Effector memory CD4-positive, alpha-beta T cell (primary cell): ENCODE measurements around the gene MUC4.
"Not testable (repeated sequence)": the region's sequence is repeated elsewhere in the genome, so short reads cannot be mapped to it uniquely, and the experiment has no call there.

Experiments
- DNase-seq, 3 donors: peaks; one replicate each; pipeline ENCODE4 v3.0.0-alpha.2; 2020
- H3K27ac ChIP-seq: 2 replicates; pipeline ENCODE4 v1.7.0; 2013; ENCODE audit warnings: mild to moderate bottlenecking, low read length, moderate library complexity; ENCODE audit not compliant: insufficient read depth, poor library complexity, severe bottlenecking
- H3K27me3 ChIP-seq: replicated peaks from 2 replicates; pipeline ENCODE4 v1.7.0; 2013; ENCODE audit warnings: mild to moderate bottlenecking, low read length; ENCODE audit not compliant: insufficient read depth, control insufficient read depth, poor library complexity, severe bottlenecking
- H3K36me3 ChIP-seq: 2 replicates; pipeline ENCODE4 v1.7.0; 2013; ENCODE audit warnings: mild to moderate bottlenecking, low read length, moderate library complexity; ENCODE audit not compliant: control insufficient read depth, insufficient read depth
- H3K4me1 ChIP-seq: 2 replicates; pipeline ENCODE4 v1.7.0; 2013; ENCODE audit warnings: low read length, mild to moderate bottlenecking; ENCODE audit not compliant: control insufficient read depth, insufficient read depth, poor library complexity, severe bottlenecking
- H3K4me3 ChIP-seq: 2 replicates; pipeline ENCODE4 v1.7.0; 2013; ENCODE audit warnings: low read length, low read depth, mild to moderate bottlenecking; ENCODE audit not compliant: insufficient read depth, poor library complexity, severe bottlenecking
- H3K9me3 ChIP-seq: 2 replicates; pipeline ENCODE4 v1.7.0; 2013; ENCODE audit warnings: mild to moderate bottlenecking, low read length, moderate library complexity; ENCODE audit not compliant: control insufficient read depth

Gene MUC4

GRCh38 chr3:195802795-195803194 lies 8.9 kb downstream of the MUC4 start:
- Histone ChIP-seq H3K27me3 (no peaks in the 10 kb centered on the region), H3K4me1 (peaks cover 10% of the 10 kb centered on the region), H3K9me3 (no peaks in the 10 kb centered on the region), H3K36me3 (no peaks in the 10 kb centered on the region), H3K27ac (no peak overlapping the region), H3K4me3 (no peak overlapping the region)
- no peak for DNase-seq

GRCh38 chr3:195802261-195802701 lies 9.4 kb downstream of the MUC4 start:
- peaks cover 10% of the 10 kb centered on the region for H3K4me1 ChIP-seq
- H3K4me3 ChIP-seq = no peak overlapping the region
- H3K27me3 ChIP-seq = no peaks in the 10 kb centered on the region
- no peaks in the 10 kb centered on the region for H3K36me3 ChIP-seq
- DNase-seq = no peak
- H3K27ac ChIP-seq = no peak overlapping the region
- H3K9me3 ChIP-seq = no peaks in the 10 kb centered on the region

- H3K4me3 ChIP-seq = no peak overlapping the region
- H3K27ac ChIP-seq = no peak overlapping the region
Measured at GRCh38 chr3:195801251-195802183, 10.2 kb downstream of the MUC4 start.

GRCh38 chr3:195800240-195800639 lies 11.5 kb downstream of the MUC4 start:
- Histone ChIP-seq H3K4me1 (peaks cover 10% of the 10 kb centered on the region), H3K27ac (no peak overlapping the region), H3K27me3 (no peaks in the 10 kb centered on the region), H3K4me3 (no peak overlapping the region), H3K36me3 (no peaks in the 10 kb centered on the region), H3K9me3 (no peaks in the 10 kb centered on the region)
- no peak for DNase-seq

More at GRCh38 chr3:195801251-195802183, 10.2 kb downstream of the MUC4 start:
- Histone ChIP-seq H3K4me1 (peaks cover 10% of the 10 kb centered on the region), H3K27me3 (no peaks in the 10 kb centered on the region), H3K36me3 (no peaks in the 10 kb centered on the region), H3K9me3 (no peaks in the 10 kb centered on the region)
- DNase-seq = no peak

- no peak for DNase-seq
- Histone ChIP-seq H3K4me1 (no peaks in the 10 kb centered on the region), H3K9me3 (no peaks in the 10 kb centered on the region), H3K36me3 (no peaks in the 10 kb centered on the region), H3K27ac (no peak overlapping the region), H3K4me3 (no peak overlapping the region), H3K27me3 (no peaks in the 10 kb centered on the region)
Measured at GRCh38 chr3:195796795-195797194, 14.9 kb downstream of the MUC4 start.

- Histone ChIP-seq H3K27ac (no peak overlapping the region), H3K4me1 (no peaks in the 10 kb centered on the region), H3K4me3 (no peak overlapping the region), H3K27me3 (no peaks in the 10 kb centered on the region), H3K9me3 (no peaks in the 10 kb centered on the region), H3K36me3 (no peaks in the 10 kb centered on the region)
- no peak for DNase-seq
Measured at GRCh38 chr3:195794708-195795107, 17.0 kb downstream of the MUC4 start.

- not testable (repeated sequence) for H3K36me3 ChIP-seq, H3K27ac ChIP-seq, H3K27me3 ChIP-seq, H3K4me3 ChIP-seq, DNase-seq, H3K9me3 ChIP-seq, H3K4me1 ChIP-seq
Measured at GRCh38 chr3:195792621-195793020, 19.1 kb downstream of the MUC4 start.

GRCh38 chr3:195790901-195791300 lies 20.8 kb downstream of the MUC4 start:
- Histone ChIP-seq H3K4me1 (peaks cover 8% of the 10 kb centered on the region), H3K27me3 (no peaks in the 10 kb centered on the region), H3K36me3 (no peaks in the 10 kb centered on the region), H3K9me3 (no peaks in the 10 kb centered on the region), H3K27ac (no peak overlapping the region), H3K4me3 (no peak overlapping the region)
- no peak for DNase-seq

- H3K4me3 ChIP-seq = no peak overlapping the region
- H3K9me3 ChIP-seq = peaks cover 3% of the 10 kb centered on the region
- no peaks in the 10 kb centered on the region for H3K36me3 ChIP-seq
- peaks cover 8% of the 10 kb centered on the region for H3K4me1 ChIP-seq
- no peak for DNase-seq
- no peak overlapping the region for H3K27ac ChIP-seq
- H3K27me3 ChIP-seq = no peaks in the 10 kb centered on the region
Measured at GRCh38 chr3:195788711-195789581, 22.8 kb downstream of the MUC4 start.
